A549 (cell line): Measurements from ENCODE around the gene IL5. TPM values are rescaled to one million over a fixed set of nuclear protein-coding genes. Genes with fewer than 3 reads are reported as not detected.

Source experiments
- ATAC-seq, 2 experiments: fragments of 200-7000 bp in 1 of 2; fragments of >200 bp in 1 of 2; cut with Nextera tagmentation in 1 of 2; cut with Tn5 transposase in 1 of 2; 3 replicates each; pipeline versions ENCODE4 v1.8.0 to v1.9.1; 2018 to 2020; ENCODE audit warnings: mild to moderate bottlenecking in 1 of 2, moderate library complexity in 1 of 2
- CTCF ChIA-PET: fragments of 300-600 bp; sonication (Branson Sonifier 250); formaldehyde crosslinking; extraction: SDS; loops from one replicate; lab custom pipeline; 2021; ENCODE audit warnings: antibody characterized with exemption, inconsistent platforms; lab: Yijun Ruan, JAX
- POLR2A ChIA-PET: fragments of 350-600 bp; formaldehyde crosslinking; extraction: SDS; loops from one replicate; lab custom pipeline; 2021; ENCODE audit warnings: antibody characterized with exemption, inconsistent platforms; lab: Yijun Ruan, JAX
- DNase-seq, 2 experiments: peaks; one replicate each; pipeline versions ENCODE4 v3.0.0 to v3.0.0-alpha.2; 2011 to 2016; ENCODE audit warnings: low read depth in 1 of 2, low spot score in 1 of 2
- FAIRE-seq: peaks from 2 replicates; lab custom pipeline; 2011; peaks lifted over from hg19 to GRCh38; lab: Jason Lieb, UNC
- H3K27ac ChIP-seq, 2 experiments: fragments of >200 bp; sonication (Bioruptor Twin); formaldehyde crosslinking; 3 replicates each; pipeline ENCODE4 v1.5.1; 2016 to 2017
- H3K4me1 ChIP-seq: fragments of >200 bp; sonication (Bioruptor Twin); formaldehyde crosslinking; 3 replicates; pipeline ENCODE4 v1.6.1; 2016
- H3K4me2 ChIP-seq: fragments of >200 bp; sonication (Bioruptor Twin); formaldehyde crosslinking; 3 replicates; pipeline ENCODE4 v1.6.1; 2016
- H3K4me3 ChIP-seq: fragments of >200 bp; sonication (Bioruptor Twin); formaldehyde crosslinking; 3 replicates; pipeline ENCODE4 v1.5.1; 2016
- H3K9me3 ChIP-seq: fragments of >200 bp; sonication (Bioruptor Twin); formaldehyde crosslinking; 3 replicates; pipeline ENCODE4 v1.6.1; 2016
- CEBPB ChIP-seq, 2 experiments: fragments of >200 bp in 1 of 2; sonication (Bioruptor Twin) in 1 of 2; formaldehyde crosslinking in 1 of 2; IDR thresholded peaks; 2 replicates each; pipeline ENCODE4 v1.6.1; 2012 to 2016
- CTCF ChIP-seq: fragments of >200 bp; sonication (Bioruptor Twin); formaldehyde crosslinking; IDR thresholded peaks from 3 replicates; pipeline ENCODE4 v1.5.1; 2016
- E2F6 ChIP-seq: IDR thresholded peaks from 2 replicates; pipeline ENCODE4 v1.6.1; 2012; ENCODE audit warnings: low read depth, borderline replicate concordance
- ESRRA ChIP-seq: fragments of 150-350 bp; IDR thresholded peaks from 2 replicates; pipeline ENCODE4 v1.6.1; 2014; ENCODE audit warnings: mild to moderate bottlenecking, low read length, borderline replicate concordance
- FOSB ChIP-seq: fragments of 250-450 bp; sonication (Bioruptor Pico); IDR thresholded peaks from 2 replicates; pipeline ENCODE4 v1.5.0; 2020; ENCODE audit warnings: mild to moderate bottlenecking, moderate library complexity
- HEYL ChIP-seq: fragments of 250-450 bp; sonication (Bioruptor Pico); IDR thresholded peaks from 2 replicates; pipeline ENCODE4 v1.8.0; 2021; ENCODE audit warnings: mild to moderate bottlenecking, moderate library complexity
- HMGXB4 ChIP-seq: fragments of 250-450 bp; sonication (Bioruptor Pico); IDR thresholded peaks from 2 replicates; pipeline ENCODE4 v1.5.0; 2021; ENCODE audit warnings: mild to moderate bottlenecking, moderate library complexity, borderline replicate concordance
- HOXB13 ChIP-seq: fragments of 250-450 bp; sonication (Bioruptor Pico); IDR thresholded peaks from 2 replicates; pipeline ENCODE4 v1.5.0; 2020; ENCODE audit warnings: low read depth, mild to moderate bottlenecking, moderate library complexity
- HOXB5 ChIP-seq: fragments of 250-450 bp; sonication (Bioruptor Pico); IDR thresholded peaks from 2 replicates; pipeline ENCODE4 v1.5.0; 2020; ENCODE audit warnings: mild to moderate bottlenecking, moderate library complexity
- JUNB ChIP-seq: fragments of >200 bp; sonication (Bioruptor Twin); formaldehyde crosslinking; IDR thresholded peaks from 2 replicates; pipeline ENCODE4 v1.6.1; 2016
- KDM1A ChIP-seq: fragments of 200-600 bp; sonication (generic); IDR thresholded peaks from 2 replicates; pipeline ENCODE4 v1.6.1; 2016; ENCODE audit warnings: low read depth, mild to moderate bottlenecking
- KDM5A ChIP-seq: fragments of 200-600 bp; sonication (generic); IDR thresholded peaks from 2 replicates; pipeline ENCODE4 v1.6.1; 2016; ENCODE audit warnings: antibody characterized with exemption, mild to moderate bottlenecking
- MAFK ChIP-seq: fragments of 450-650 bp; IDR thresholded peaks from 2 replicates; pipeline ENCODE4 v1.6.1; 2014; ENCODE audit not compliant: partially characterized antibody
- RAD21 ChIP-seq, 2 experiments: fragments of >200 bp in 1 of 2; sonication (Bioruptor Twin) in 1 of 2; formaldehyde crosslinking in 1 of 2; IDR thresholded peaks in 1 of 2; conservative IDR thresholded peaks in 1 of 2; 2 replicates in 1 of 2; 3 replicates in 1 of 2; pipeline ENCODE4 v1.6.1; 2012 to 2018; ENCODE audit warnings: inconsistent platforms in 1 of 2
- RCOR1 ChIP-seq: fragments of 150-350 bp; IDR thresholded peaks from 2 replicates; pipeline ENCODE4 v1.6.1; 2014; ENCODE audit warnings: antibody characterized with exemption, low read length, low read depth
- REST ChIP-seq: fragments of 200-600 bp; sonication (generic); IDR thresholded peaks from 2 replicates; pipeline ENCODE4 v1.6.1; 2016; ENCODE audit warnings: antibody characterized with exemption, mild to moderate bottlenecking, moderate library complexity
- RNF2 ChIP-seq: fragments of 200-600 bp; sonication (generic); IDR thresholded peaks from 2 replicates; pipeline ENCODE4 v1.6.1; 2016; ENCODE audit warnings: low read depth, mild to moderate bottlenecking, antibody characterized with exemption, moderate library complexity, borderline replicate concordance
- SREBF2 ChIP-seq: fragments of 450-650 bp; IDR thresholded peaks from 2 replicates; pipeline ENCODE4 v1.6.1; 2014; ENCODE audit warnings: mild to moderate bottlenecking, moderate library complexity
- TP53 ChIP-seq: fragments of 250-450 bp; sonication (Bioruptor Pico); IDR thresholded peaks from 2 replicates; pipeline ENCODE4 v1.5.0; 2021; ENCODE audit warnings: mild to moderate bottlenecking, moderate library complexity
- ZNF302 ChIP-seq: fragments of 250-450 bp; sonication (Bioruptor Pico); IDR thresholded peaks from 2 replicates; pipeline ENCODE4 v1.9.0; 2021; ENCODE audit warnings: inconsistent platforms, mild to moderate bottlenecking, moderate library complexity
- ZSCAN20 ChIP-seq: fragments of 250-450 bp; sonication (Bioruptor Pico); IDR thresholded peaks from 2 replicates; pipeline ENCODE4 v1.8.0; 2022; ENCODE audit warnings: mild to moderate bottlenecking, moderate library complexity
- WGBS: methylation state at CpG from one replicate; pipeline ENCODE4 v1.1.6; 2017; ENCODE audit errors: missing lambda C conversion rate; 5-methylcytosine and 5-hydroxymethylcytosine counted together
- polyA plus RNA-seq, 4 experiments: library from polyadenylated mRNA; depleted of rRNA in 3 of 4; stranded (reverse); fragments of >200 nt; fragmentation: RNase III in 1 of 4; extraction: RNeasy Plus Mini Kit Qiagen cat#74134 plus additional on column Dnase treatment in 1 of 4; gene quantifications; 2 replicates in 3 of 4; 3 replicates in 1 of 4; pipeline ENCODE4 v1.2.3, GENCODE V29; 2011 to 2017

The IL5 gene
- polyA plus RNA-seq, 2 of the 4 experiments (the other 2 are of a cell fraction), result not detected

GRCh38 chr5:132591145-132591544 lies 47.8 kb upstream of the IL5 start:
- Histone ChIP-seq H3K9me3 (no peaks in the 10 kb centered on the region), H3K4me2 (no peak overlapping the region), H3K27ac (no peak overlapping the region), H3K4me1 (peaks cover 10% of the 10 kb centered on the region; the same call in 1 of the 3 replicates), H3K4me3 (no peak overlapping the region)
- TF ChIP-seq FOSB (CRISPR knock-in tag) (no peak), RAD21 (conservative IDR thresholded peaks at IDR 0.05 in 1 of 2, IDR thresholded peaks at IDR 0.05 in 1 of 2) (no peak), HMGXB4 (CRISPR knock-in tag) (no peak), MAFK (no peak), RCOR1 (no peak), E2F6 (no peak), HOXB13 (CRISPR knock-in tag) (no peak), TP53 (CRISPR knock-in tag) (no peak), KDM5A (no peak), ZSCAN20 (no peak), HEYL (CRISPR knock-in tag) (no peak), SREBF2 (no peak), CEBPB (IDR thresholded peaks at IDR 0.05) (no peak), JUNB (no peak), HOXB5 (CRISPR knock-in tag) (no peak), ZNF302 (CRISPR knock-in tag) (no peak), REST (no peak), CTCF (no peak)
- POLR2A ChIA-PET, result no interaction called here
- peak in 1 of 2 experiments; percentile 18 for DNase-seq
- 87% methylated on average over 3 of the region's 3 CpGs for WGBS
- FAIRE-seq, result no peak
- no peak; a peak in 1 of 6 replicates for ATAC-seq
- CTCF ChIA-PET, result interaction anchor here (0.8 to 1.2 kb wide), 2 partner anchors 64 to 89 kb away, joined by 3 to 4 read pairs; no protein-coding TSS in a partner anchor

- TF ChIP-seq KDM1A (no peak), ESRRA (no peak), RAD21 (conservative IDR thresholded peaks at IDR 0.05 in 1 of 2, IDR thresholded peaks at IDR 0.05 in 1 of 2) (no peak), RNF2 (no peak)
- 82% methylated on average over 1 of the region's 1 CpG for WGBS
- Histone ChIP-seq H3K4me1 (peaks cover 10% of the 10 kb centered on the region; the same call in 1 of the 3 replicates), H3K9me3 (no peaks in the 10 kb centered on the region), H3K4me3 (no peak overlapping the region), H3K4me2 (no peak overlapping the region), H3K27ac (no peak overlapping the region)
- no peak for DNase-seq
- FAIRE-seq, result no peak
- no peak for ATAC-seq
- POLR2A ChIA-PET, result no interaction called here
- CTCF ChIA-PET, result interaction anchor here (0.9 kb wide), 1 partner anchor 41 kb away, joined by 4 read pairs; no protein-coding TSS in a partner anchor
These were observed 46.1 kb upstream of the IL5 start for GRCh38 chr5:132589467-132589866.
